Hematopoietic multipotent progenitor cell treated with erythropoietin and hydrocortisone succinate and interleukin-3 and kit ligand, for 4 days (in vitro differentiated cells): ENCODE data around the gene CPEB1.

ENCODE experiments used
- DNase-seq: peaks from one replicate; pipeline ENCODE4 v3.0.0-alpha.2; 2015

Gene CPEB1

GRCh38 chr15:82580713-82581112, 66.5 kb downstream of the CPEB1 start:
- no peak for DNase-seq

- peak; percentile 61 for DNase-seq
Observed at GRCh38 chr15:82575335-82575734, 71.8 kb downstream of the CPEB1 start.

GRCh38 chr15:82572986-82573385, 74.2 kb downstream of the CPEB1 start:
- DNase-seq, result no peak

- no peak for DNase-seq
Observed at GRCh38 chr15:82572311-82572710, 74.9 kb downstream of the CPEB1 start.

GRCh38 chr15:82571722-82572222, 75.4 kb downstream of the CPEB1 start:
- peak; percentile 38 for DNase-seq

- DNase-seq, result peak; percentile 9
Observed at GRCh38 chr15:82570721-82571508, 76.2 kb downstream of the CPEB1 start.

- DNase-seq, result no peak
Observed at GRCh38 chr15:82569834-82570233, 77.3 kb downstream of the CPEB1 start.

GRCh38 chr15:82568986-82569385, 78.2 kb downstream of the CPEB1 start:
- no peak for DNase-seq

GRCh38 chr15:82567661-82568060, 79.5 kb downstream of the CPEB1 start:
- DNase-seq, result no peak

GRCh38 chr15:82566690-82567089, 80.5 kb downstream of the CPEB1 start:
- no peak for DNase-seq

- no peak for DNase-seq
Observed at GRCh38 chr15:82558502-82558901, 88.7 kb downstream of the CPEB1 start.

GRCh38 chr15:82556315-82557035, 90.7 kb downstream of the CPEB1 start:
- DNase-seq, result no peak

GRCh38 chr15:82554849-82555248, 92.3 kb downstream of the CPEB1 start:
- no peak for DNase-seq

- no peak for DNase-seq
Observed at GRCh38 chr15:82554351-82554750, 92.8 kb downstream of the CPEB1 start.

- no peak for DNase-seq
Observed at GRCh38 chr15:82553846-82554245, 93.3 kb downstream of the CPEB1 start.

- DNase-seq, result no peak
Observed at GRCh38 chr15:82552861-82553260, 94.3 kb downstream of the CPEB1 start.

GRCh38 chr15:82551646-82552247, 95.4 kb downstream of the CPEB1 start:
- DNase-seq, result no peak

GRCh38 chr15:82549199-82549665, 97.9 kb downstream of the CPEB1 start:
- no peak for DNase-seq

GRCh38 chr15:82548700-82549099, 98.5 kb downstream of the CPEB1 start:
- no peak for DNase-seq

- no peak for DNase-seq
Observed at GRCh38 chr15:82545478-82545877, 101.7 kb downstream of the CPEB1 start.

- DNase-seq, result no peak
Observed at GRCh38 chr15:82545002-82545401, 102.2 kb downstream of the CPEB1 start.

- DNase-seq, result no peak
Observed at GRCh38 chr15:82544431-82544830, 102.7 kb downstream of the CPEB1 start.

- DNase-seq, result peak; percentile 80
Observed at GRCh38 chr15:82543160-82543559, 104.0 kb downstream of the CPEB1 start.

GRCh38 chr15:82540984-82541431, 106.2 kb downstream of the CPEB1 start:
- DNase-seq, result peak; percentile 39
